B cell (primary cell): Measurements from ENCODE around the gene SLC20A1.

Source experiments
- EZH2 ChIP-seq: IDR thresholded peaks from 2 replicates; pipeline ENCODE4 v1.6.1; 2012; ENCODE audit warnings: borderline replicate concordance, low read depth, mild to moderate bottlenecking, moderate library complexity, low read length; ENCODE audit not compliant: insufficient read depth, poor library complexity, severe bottlenecking
- TF ChIP-seq, protein P1 (sequence below): fragments of 200-600 bp; IDR thresholded peaks from one replicate; pipeline ENCODE4 v1.8.0; 2022; ENCODE audit warnings: antibody characterized with exemption, mild to moderate bottlenecking

DNA sequence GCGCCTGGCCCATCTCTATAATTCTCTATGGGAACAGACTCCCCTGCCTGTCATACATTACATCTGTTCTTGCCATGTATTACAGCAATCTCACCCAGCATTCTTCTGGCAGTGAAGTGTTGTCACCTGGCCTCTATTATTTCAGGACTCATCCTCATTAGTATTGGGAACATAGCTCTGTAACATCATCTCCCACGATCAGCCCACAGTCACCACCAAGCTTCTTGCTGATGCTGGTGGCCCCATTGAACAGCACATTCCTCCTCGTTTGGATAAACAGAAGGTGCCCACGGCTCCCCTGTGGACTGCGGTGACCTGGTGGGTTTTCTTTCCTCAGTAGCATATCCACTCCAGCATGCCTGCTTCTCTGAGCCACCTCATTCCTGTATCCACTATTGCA is 39.8 kb upstream of the SLC20A1 start:
- TF ChIP-seq, protein P1, sequence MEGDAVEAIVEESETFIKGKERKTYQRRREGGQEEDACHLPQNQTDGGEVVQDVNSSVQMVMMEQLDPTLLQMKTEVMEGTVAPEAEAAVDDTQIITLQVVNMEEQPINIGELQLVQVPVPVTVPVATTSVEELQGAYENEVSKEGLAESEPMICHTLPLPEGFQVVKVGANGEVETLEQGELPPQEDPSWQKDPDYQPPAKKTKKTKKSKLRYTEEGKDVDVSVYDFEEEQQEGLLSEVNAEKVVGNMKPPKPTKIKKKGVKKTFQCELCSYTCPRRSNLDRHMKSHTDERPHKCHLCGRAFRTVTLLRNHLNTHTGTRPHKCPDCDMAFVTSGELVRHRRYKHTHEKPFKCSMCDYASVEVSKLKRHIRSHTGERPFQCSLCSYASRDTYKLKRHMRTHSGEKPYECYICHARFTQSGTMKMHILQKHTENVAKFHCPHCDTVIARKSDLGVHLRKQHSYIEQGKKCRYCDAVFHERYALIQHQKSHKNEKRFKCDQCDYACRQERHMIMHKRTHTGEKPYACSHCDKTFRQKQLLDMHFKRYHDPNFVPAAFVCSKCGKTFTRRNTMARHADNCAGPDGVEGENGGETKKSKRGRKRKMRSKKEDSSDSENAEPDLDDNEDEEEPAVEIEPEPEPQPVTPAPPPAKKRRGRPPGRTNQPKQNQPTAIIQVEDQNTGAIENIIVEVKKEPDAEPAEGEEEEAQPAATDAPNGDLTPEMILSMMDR = no peak
- no peak for TF ChIP-seq EZH2
